ENCODE measurements around the gene EARS2. TPM values are rescaled to one million over a fixed set of nuclear protein-coding genes. Genes with fewer than 3 reads are reported as not detected.

Gene EARS2
- total and polyA plus RNA-seq, 2 of the 8 experiments (the other 6 are each of a cell fraction or from before 2014, with no cell fraction given), result 47.8 to 111 TPM

- Histone ChIP-seq H2BK12ac (ENCODE audit: low read depth, low read length) (no peak overlapping the region), H3K4me3 (ENCODE audit: extremely low read depth in 1 of 4, insufficient read depth in 2 of 4, low read depth in 3 of 4, low read length in 4 of 4) (no peak overlapping the region), H3K9me3 (ENCODE audit: insufficient read depth in 2 of 2, low read depth in 1 of 2, low read length in 1 of 2) (no peaks in the 10 kb centered on the region), H3K9ac (replicated peaks in 1 of 4; ENCODE audit: extremely low read depth in 1 of 4, low read depth in 3 of 4, low read length in 3 of 4) (no peak overlapping the region), H3K18ac (ENCODE audit: extremely low read depth, low read length) (no peak overlapping the region), H2AFZ (ENCODE audit: low read length) (no peak overlapping the region), H3K4me2 (ENCODE audit: insufficient read depth in 1 of 2, low read depth in 2 of 2, low read length in 2 of 2) (no peak overlapping the region), H4K91ac (replicated peaks; ENCODE audit: insufficient read length, low read length) (no peak overlapping the region), H3K56ac (replicated peaks; ENCODE audit: insufficient read length, low read depth, low read length) (no peak overlapping the region), H2BK20ac (ENCODE audit: low read length) (no peak overlapping the region), H2BK120ac (replicated peaks; ENCODE audit: low read depth, low read length) (no peak overlapping the region), H3K79me1 (ENCODE audit: low read depth, low read length) (peaks cover 21% of the 10 kb centered on the region), H3K4me1 (replicated peaks in 1 of 4; ENCODE audit: control insufficient read depth in 3 of 4, insufficient read depth in 4 of 4, low read length in 3 of 4) (peaks cover 0 to 6% (median 0%) of the 10 kb centered on the region in 4 experiments; a peak in 3 of 7 replicates), H3K23ac (ENCODE audit: insufficient read length) (no peak overlapping the region), H2BK5ac (ENCODE audit: low read depth, low read length) (no peak overlapping the region), H4K20me1 (replicated peaks in 1 of 2; ENCODE audit: control insufficient read depth in 1 of 2, insufficient read depth in 2 of 2, low read length in 2 of 2) (peaks cover 28 to 33% of the 10 kb centered on the region in 2 experiments), H3K27ac (ENCODE audit: low read depth, low read length) (no peak overlapping the region), H3K36me3 (ENCODE audit: control insufficient read depth in 2 of 4, insufficient read depth in 4 of 4, low read length in 3 of 4) (peaks cover 9 to 22% (median 17%) of the 10 kb centered on the region in 4 experiments; a peak in 7 of 8 replicates), H4K5ac (ENCODE audit: insufficient read length, low read depth, low read length) (no peak overlapping the region), H3K27me3 (replicated peaks in 1 of 4; ENCODE audit: control insufficient read depth in 3 of 4, extremely low read depth in 1 of 4, insufficient read depth in 3 of 4, low read length in 3 of 4) (no peaks in the 10 kb centered on the region), H4K8ac (ENCODE audit: extremely low read depth, insufficient read depth, low read length) (no peak overlapping the region), H2AK5ac (ENCODE audit: low read depth, low read length) (no peak overlapping the region), H3K79me2 (ENCODE audit: control insufficient read depth in 1 of 2, insufficient read depth in 2 of 2, low read length in 2 of 2) (peaks cover 4 to 80% of the 10 kb centered on the region in 2 experiments), H3K14ac (ENCODE audit: insufficient read length) (no peak overlapping the region), H2BK15ac (ENCODE audit: low read length) (no peak overlapping the region), H3K4ac (replicated peaks; ENCODE audit: insufficient read length, low read depth, low read length) (no peak overlapping the region), H3K23me2 (ENCODE audit: low read depth, low read length) (no peaks in the 10 kb centered on the region)
- ChIA-PET POLR2A (ENCODE audit: partially characterized antibody) (interaction anchor here (1.1 to 8.6 kb wide), 6 partner anchors 10 to 60 kb away, joined by 3 to 63 read pairs (median 4); partner anchors contain the start of gene GGA2), CTCF (ENCODE audit: partially characterized antibody) (interaction anchor here (1.3 kb wide), 1 partner anchor 65 kb away, joined by 3 read pairs; no protein-coding TSS in a partner anchor)
- 91% methylated on average over 9 of the region's 11 CpGs; no CpG with 5 or more reads in 1 of the 2 experiments for WGBS, 2 experiments (ENCODE audit: extremely low coverage in 1 of 2, insufficient coverage in 1 of 2, insufficient read length in 1 of 2, insufficient replicate concordance in 2 of 2, low coverage in 1 of 2, low lambda C conversion rate in 2 of 2, missing lambda C conversion rate in 1 of 2)
- no peak for FAIRE-seq
- DNase-seq (ENCODE audit: low read depth in 1 of 2, low spot score in 2 of 2), result no peak
- TF ChIP-seq USF2 (IDR thresholded peaks at IDR 0.05; ENCODE audit: low read length) (no peak), BRCA1 (IDR thresholded peaks at IDR 0.05; ENCODE audit: low read depth, low read length) (no peak), MAFK (IDR thresholded peaks at IDR 0.05; ENCODE audit: low read depth, low read length) (no peak), YY1 (IDR thresholded peaks at IDR 0.05; ENCODE audit: low read depth, low read length) (no peak), TCF12 (IDR thresholded peaks at IDR 0.05; ENCODE audit: low read depth, low read length) (no peak), RAD21 (IDR thresholded peaks at IDR 0.05 in 1 of 2, conservative IDR thresholded peaks at IDR 0.05 in 1 of 2; ENCODE audit: low read depth in 2 of 2, low read length in 2 of 2) (no peak), SP2 (IDR thresholded peaks at IDR 0.05; ENCODE audit: low read length) (no peak), EZH2 (IDR thresholded peaks at IDR 0.05; ENCODE audit: low read depth, low read length, severe bottlenecking) (no peak), NRF1 (IDR thresholded peaks at IDR 0.05; ENCODE audit: low read depth, low read length) (no peak), KDM4A (IDR thresholded peaks at IDR 0.05; ENCODE audit: low read depth, low read length, severe bottlenecking) (no peak), SIX5 (IDR thresholded peaks at IDR 0.05; ENCODE audit: low read depth, low read length) (no peak), RFX5 (IDR thresholded peaks at IDR 0.05; ENCODE audit: borderline replicate concordance, low read depth, low read length) (no peak), KDM5A (IDR thresholded peaks at IDR 0.05; ENCODE audit: low read length) (no peak)
Measured at GRCh38 chr16:23498863-23499262, 58.3 kb downstream of the EARS2 start.
